ENCODE measurements around the gene HHAT. TPM values are rescaled to one million over a fixed set of nuclear protein-coding genes. Genes with fewer than 3 reads are reported as not detected.

Gene HHAT
- total RNA-seq, 2 experiments from 2014 or later, result 5.2 to 9.5 TPM

- CTCF ChIA-PET (ENCODE audit: unreplicated experiment), result no interaction called here
- no peaks in the 10 kb centered on the region for H3K79me2 ChIP-seq (ENCODE audit: insufficient read depth, low read depth, low read length)
- DNase-seq (ENCODE audit: low spot score), result no peak
- BruUV-seq (replicated peaks), result no TSS peak
- no peaks in the 10 kb centered on the region for H3K4me1 ChIP-seq (ENCODE audit: insufficient read depth, low read length, poor library complexity, severe bottlenecking)
- H4K20me1 ChIP-seq (ENCODE audit: insufficient read depth, low read length), result no peaks in the 10 kb centered on the region
- H3K36me3 ChIP-seq (ENCODE audit: insufficient read depth, low read length), result no peaks in the 10 kb centered on the region
- H3K9me2 ChIP-seq (ENCODE audit: insufficient read depth, low read length), result no peaks in the 10 kb centered on the region
- H3K4me3 ChIP-seq (ENCODE audit: low read depth, low read length, poor library complexity, severe bottlenecking), result no peak overlapping the region
- TF ChIP-seq EZH2phosphoT487 (IDR thresholded peaks at IDR 0.05; ENCODE audit: borderline replicate concordance, low read depth, low read length), result no peak
- TF ChIP-seq, protein P1, sequence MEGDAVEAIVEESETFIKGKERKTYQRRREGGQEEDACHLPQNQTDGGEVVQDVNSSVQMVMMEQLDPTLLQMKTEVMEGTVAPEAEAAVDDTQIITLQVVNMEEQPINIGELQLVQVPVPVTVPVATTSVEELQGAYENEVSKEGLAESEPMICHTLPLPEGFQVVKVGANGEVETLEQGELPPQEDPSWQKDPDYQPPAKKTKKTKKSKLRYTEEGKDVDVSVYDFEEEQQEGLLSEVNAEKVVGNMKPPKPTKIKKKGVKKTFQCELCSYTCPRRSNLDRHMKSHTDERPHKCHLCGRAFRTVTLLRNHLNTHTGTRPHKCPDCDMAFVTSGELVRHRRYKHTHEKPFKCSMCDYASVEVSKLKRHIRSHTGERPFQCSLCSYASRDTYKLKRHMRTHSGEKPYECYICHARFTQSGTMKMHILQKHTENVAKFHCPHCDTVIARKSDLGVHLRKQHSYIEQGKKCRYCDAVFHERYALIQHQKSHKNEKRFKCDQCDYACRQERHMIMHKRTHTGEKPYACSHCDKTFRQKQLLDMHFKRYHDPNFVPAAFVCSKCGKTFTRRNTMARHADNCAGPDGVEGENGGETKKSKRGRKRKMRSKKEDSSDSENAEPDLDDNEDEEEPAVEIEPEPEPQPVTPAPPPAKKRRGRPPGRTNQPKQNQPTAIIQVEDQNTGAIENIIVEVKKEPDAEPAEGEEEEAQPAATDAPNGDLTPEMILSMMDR (conservative IDR thresholded peaks at IDR 0.05; ENCODE audit: low read length), result no peak
- no peak overlapping the region for H3K27ac ChIP-seq (ENCODE audit: low read depth, low read length, poor library complexity, severe bottlenecking)
- POLR2A ChIA-PET, result no interaction called here
- H2AFZ ChIP-seq (ENCODE audit: low read length), result no peak overlapping the region
- H3K4me2 ChIP-seq (ENCODE audit: low read length), result no peak overlapping the region
- intact Hi-C loops (cut with micrococcal nuclease; ENCODE audit: unreplicated experiment), result loop anchor here (5.0 kb wide), 1 partner anchor 686 kb away; the partner anchor contains the start of gene KCNH1
- no peaks in the 10 kb centered on the region for H3K9me3 ChIP-seq (ENCODE audit: low read length)
Measured at GRCh38 chr1:210445931-210446330, 117.2 kb downstream of the HHAT start.

DNA sequence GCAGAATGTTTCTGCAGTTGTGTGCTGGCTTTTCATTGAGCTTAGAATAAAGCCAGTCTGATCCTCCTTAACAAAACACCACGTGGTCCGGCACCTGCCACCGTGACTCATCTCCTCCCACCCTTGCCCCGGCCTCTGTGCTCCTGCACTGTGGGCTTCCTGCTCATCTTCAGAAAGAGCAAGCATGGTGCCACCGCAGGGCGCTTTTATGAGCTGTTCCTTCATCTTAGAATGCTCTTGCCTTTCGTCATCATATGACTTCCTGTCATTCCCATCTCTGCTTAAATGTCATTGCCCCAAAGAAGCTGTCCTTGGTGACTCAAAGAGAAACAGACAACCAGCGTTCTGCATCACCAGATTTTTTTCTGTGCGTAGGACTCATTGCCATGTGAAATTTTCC lies 117.8 kb downstream of the HHAT start:
- BruUV-seq (replicated peaks), result no TSS peak
- Histone ChIP-seq H3K27ac (ENCODE audit: low read depth, low read length, poor library complexity, severe bottlenecking) (no peak overlapping the region), H3K79me2 (ENCODE audit: insufficient read depth, low read depth, low read length) (no peaks in the 10 kb centered on the region), H3K4me1 (ENCODE audit: insufficient read depth, low read length, poor library complexity, severe bottlenecking) (no peaks in the 10 kb centered on the region), H3K4me2 (ENCODE audit: low read length) (no peak overlapping the region), H3K9me2 (ENCODE audit: insufficient read depth, low read length) (no peaks in the 10 kb centered on the region), H4K20me1 (ENCODE audit: insufficient read depth, low read length) (no peaks in the 10 kb centered on the region), H3K4me3 (ENCODE audit: low read depth, low read length, poor library complexity, severe bottlenecking) (no peak overlapping the region), H3K9me3 (ENCODE audit: low read length) (no peaks in the 10 kb centered on the region), H3K36me3 (ENCODE audit: insufficient read depth, low read length) (no peaks in the 10 kb centered on the region), H2AFZ (ENCODE audit: low read length) (no peak overlapping the region)
- intact Hi-C loops (cut with micrococcal nuclease; ENCODE audit: unreplicated experiment), result loop anchor here (5.0 kb wide), 1 partner anchor 686 kb away; the partner anchor contains the start of gene KCNH1
- ChIA-PET CTCF (ENCODE audit: unreplicated experiment) (no interaction called here), POLR2A (interaction anchor here (0.7 kb wide), 1 partner anchor 174 kb away, joined by 3 read pairs; no protein-coding TSS in a partner anchor)
- no peak for DNase-seq (ENCODE audit: low spot score)
- no peak for TF ChIP-seq EZH2phosphoT487 (IDR thresholded peaks at IDR 0.05; ENCODE audit: borderline replicate concordance, low read depth, low read length)
- TF ChIP-seq, protein P1 (conservative IDR thresholded peaks at IDR 0.05; ENCODE audit: low read length), result no peak

DNA sequence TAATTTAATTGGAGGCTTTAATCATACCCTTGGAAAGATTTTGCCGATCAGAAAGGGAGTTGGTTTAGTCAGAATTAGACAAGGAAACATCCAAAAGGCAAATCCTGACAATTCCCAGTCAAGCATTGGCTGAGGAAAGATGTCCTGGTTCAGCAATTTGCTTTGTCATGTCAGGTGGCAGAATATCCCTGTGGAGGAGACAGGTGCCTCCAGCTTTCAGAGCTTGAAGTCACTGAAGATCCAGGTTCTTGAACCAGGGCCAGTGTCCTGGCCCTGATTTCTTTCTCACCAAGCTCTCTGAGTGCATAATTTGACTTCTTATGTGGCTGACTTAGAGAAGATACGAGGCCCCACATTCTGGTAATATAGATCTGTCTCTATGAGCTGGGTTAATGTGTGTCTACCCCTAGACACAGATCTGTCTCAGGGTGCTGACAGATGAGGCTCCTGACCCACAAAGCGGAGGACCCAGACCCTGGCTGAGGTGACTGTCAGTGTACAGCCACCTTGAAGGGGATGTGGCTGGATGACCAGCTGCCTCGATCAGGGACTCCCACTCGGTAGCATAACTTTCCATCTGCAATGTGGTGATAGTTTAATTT lies 118.9 kb downstream of the HHAT start:
- no peaks in the 10 kb centered on the region for H3K4me1 ChIP-seq (ENCODE audit: insufficient read depth, low read length, poor library complexity, severe bottlenecking)
- no peaks in the 10 kb centered on the region for H3K9me3 ChIP-seq (ENCODE audit: low read length)
- intact Hi-C loops (cut with micrococcal nuclease; ENCODE audit: unreplicated experiment), result loop anchor here (5.0 kb wide), 1 partner anchor 685 kb away; the partner anchor contains the start of gene KCNH1
- H3K4me2 ChIP-seq (ENCODE audit: low read length), result no peak overlapping the region
- no peaks in the 10 kb centered on the region for H3K79me2 ChIP-seq (ENCODE audit: insufficient read depth, low read depth, low read length)
- TF ChIP-seq, protein P1 (conservative IDR thresholded peaks at IDR 0.05; ENCODE audit: low read length), result no peak
- no peak for TF ChIP-seq EZH2phosphoT487 (IDR thresholded peaks at IDR 0.05; ENCODE audit: borderline replicate concordance, low read depth, low read length)
- CTCF ChIA-PET (ENCODE audit: unreplicated experiment), result no interaction called here
- no peaks in the 10 kb centered on the region for H4K20me1 ChIP-seq (ENCODE audit: insufficient read depth, low read length)
- H3K4me3 ChIP-seq (ENCODE audit: low read depth, low read length, poor library complexity, severe bottlenecking), result no peak overlapping the region
- H3K27ac ChIP-seq (ENCODE audit: low read depth, low read length, poor library complexity, severe bottlenecking), result no peak overlapping the region
- no peak for DNase-seq (ENCODE audit: low spot score)
- no peaks in the 10 kb centered on the region for H3K9me2 ChIP-seq (ENCODE audit: insufficient read depth, low read length)
- H3K36me3 ChIP-seq (ENCODE audit: insufficient read depth, low read length), result no peaks in the 10 kb centered on the region
- H2AFZ ChIP-seq (ENCODE audit: low read length), result no peak overlapping the region
- POLR2A ChIA-PET, result interaction anchor here (0.6 to 0.7 kb wide), 2 partner anchors 36 to 1972 kb away, joined by 3 read pairs; no protein-coding TSS in a partner anchor
- no TSS peak for BruUV-seq (replicated peaks)
